B cell (primary cell): ENCODE measurements around the gene SCARB1. TPM values are rescaled to one million over a fixed set of nuclear protein-coding genes. Genes with fewer than 3 reads are reported as not detected.

Experiments used
- ATAC-seq: fragments of 200-7000 bp; cut with Tn5 transposase; one replicate; pipeline ENCODE4 v1.10.0; 2021; ENCODE audit warnings: low read depth, mild to moderate bottlenecking, moderate number of reproducible peaks, moderate library complexity
- CTCF ChIA-PET: fragments of 350-600 bp; sonication (Branson Sonifier 250); formaldehyde crosslinking; loops from one replicate; lab custom pipeline; 2021; ENCODE audit warnings: antibody characterized with exemption, inconsistent platforms; lab: Charles Lee
- POLR2A ChIA-PET: fragments of 350-600 bp; sonication (Branson Sonifier 250); formaldehyde crosslinking; loops from one replicate; lab custom pipeline; 2021; ENCODE audit warnings: antibody characterized with exemption; lab: Charles Lee
- DNase-seq: peaks from one replicate; pipeline ENCODE4 v3.0.0; 2013
- H2AFZ ChIP-seq: 2 replicates; pipeline ENCODE4 v1.6.1; 2012; ENCODE audit warnings: mild to moderate bottlenecking, low read depth, low read length; ENCODE audit not compliant: insufficient read depth, poor library complexity, severe bottlenecking
- H3K27ac ChIP-seq, 2 donors: 1 replicate in 1 of 2; 2 replicates in 1 of 2; pipeline ENCODE4 v1.5.1; 2012 to 2013; ENCODE audit warnings: low read length in 2 of 2, mild to moderate bottlenecking in 2 of 2, moderate library complexity in 1 of 2
- H3K27me3 ChIP-seq, 4 experiments: fragments of 200-600 bp in 1 of 4; sonication (generic) in 1 of 4; replicated peaks in 1 of 4; 1 replicate in 2 of 4; 2 replicates in 2 of 4; pipeline versions ENCODE4 v1.6.1 to v1.7.0; 2013 to 2016; ENCODE audit warnings: low read length in 3 of 4, mild to moderate bottlenecking in 2 of 4, mixed read lengths in 1 of 4, moderate library complexity in 1 of 4; ENCODE audit not compliant: insufficient read depth in 4 of 4, control insufficient read depth in 3 of 4; ENCODE audit errors: control extremely low read depth in 1 of 4
- H3K36me3 ChIP-seq, 2 experiments: replicated peaks in 1 of 2; 1 replicate in 1 of 2; 2 replicates in 1 of 2; pipeline versions ENCODE4 v1.6.1 to v1.7.1; 2013; ENCODE audit warnings: low read length in 1 of 2; ENCODE audit not compliant: insufficient read depth in 2 of 2, control insufficient read depth in 1 of 2; ENCODE audit errors: control extremely low read depth in 1 of 2, extremely low read depth in 1 of 2
- H3K4me1 ChIP-seq, 2 donors: fragments of 200-600 bp in 1 of 2; sonication (generic) in 1 of 2; 1 replicate in 1 of 2; 2 replicates in 1 of 2; pipeline versions ENCODE4 v1.5.1 to v1.6.1; 2013 to 2017; ENCODE audit warnings: low read length in 2 of 2; ENCODE audit not compliant: control insufficient read depth in 2 of 2, insufficient read depth in 2 of 2
- H3K4me2 ChIP-seq: replicated peaks from 2 replicates; pipeline ENCODE3; 2012; ENCODE audit warnings: mild to moderate bottlenecking, low read depth, low read length; ENCODE audit not compliant: poor library complexity, severe bottlenecking
- H3K4me3 ChIP-seq, 5 experiments: fragments of 200-600 bp in 1 of 5; sonication (generic) in 1 of 5; 1 replicate in 3 of 5; 2 replicates in 2 of 5; pipeline versions ENCODE4 v1.5.1 to v1.7.0; 2011 to 2016; ENCODE audit warnings: low read length in 4 of 5, mild to moderate bottlenecking in 4 of 5, low read depth in 2 of 5, control low read depth in 1 of 5, moderate library complexity in 1 of 5; ENCODE audit not compliant: insufficient read depth in 1 of 5; ENCODE audit errors: control extremely low read depth in 1 of 5, extremely low read depth in 1 of 5
- H3K79me2 ChIP-seq: fragments of 200-600 bp; sonication (generic); one replicate; pipeline ENCODE4 v1.6.0; 2016; ENCODE audit warnings: low read length; ENCODE audit not compliant: control insufficient read depth, insufficient read depth
- H3K9ac ChIP-seq: fragments of 200-600 bp; sonication (generic); 2 replicates; pipeline ENCODE4 v1.6.1; 2017; ENCODE audit warnings: mild to moderate bottlenecking, low read length, moderate library complexity
- H3K9me3 ChIP-seq, 3 donors: one replicate each; pipeline versions ENCODE4 v1.6.1 to v1.7.1; 2013; ENCODE audit warnings: low read length in 2 of 3; ENCODE audit not compliant: control insufficient read depth in 2 of 3, insufficient read depth in 1 of 3; ENCODE audit errors: control extremely low read depth in 1 of 3
- H4K20me1 ChIP-seq: 2 replicates; pipeline ENCODE4 v1.6.0; 2012; ENCODE audit warnings: mild to moderate bottlenecking, low read length; ENCODE audit not compliant: insufficient read depth, control insufficient read depth, poor library complexity, severe bottlenecking
- H3K27ac Mint-ChIP-seq: one replicate; pipeline ENCODE4 v1.8.0; 2021; ENCODE audit warnings: mixed read lengths
- H3K27me3 Mint-ChIP-seq: one replicate; pipeline ENCODE4 v1.8.0; 2021; ENCODE audit warnings: mixed read lengths
- H3K4me1 Mint-ChIP-seq: one replicate; pipeline ENCODE4 v1.8.0; 2021; ENCODE audit warnings: mixed read lengths
- H3K4me3 Mint-ChIP-seq: one replicate; pipeline ENCODE4 v1.8.0; 2021; ENCODE audit warnings: mixed read lengths
- H3K9me3 Mint-ChIP-seq: one replicate; pipeline ENCODE4 v1.8.0; 2022; ENCODE audit warnings: mixed read lengths; ENCODE audit not compliant: insufficient read depth
- EZH2 ChIP-seq: IDR thresholded peaks from 2 replicates; pipeline ENCODE4 v1.6.1; 2012; ENCODE audit warnings: borderline replicate concordance, low read depth, mild to moderate bottlenecking, moderate library complexity, low read length; ENCODE audit not compliant: insufficient read depth, poor library complexity, severe bottlenecking
- WGBS: methylation state at CpG from one replicate; pipeline ENCODE4 v1.1.5; 2013; ENCODE audit warnings: missing lambda C conversion rate; ENCODE audit not compliant: insufficient coverage; 5-methylcytosine and 5-hydroxymethylcytosine counted together
- intact Hi-C: fragments of 100-400 bp; cut with micrococcal nuclease; formaldehyde crosslinking; loops from one replicate; pipeline ENCODE4 v1.10.0; 2022
- polyA plus RNA-seq: library from polyadenylated mRNA; depleted of rRNA; stranded (reverse); fragments of >200 nt; gene quantifications from 2 replicates; pipeline ENCODE4 v1.2.3, GENCODE V29; 2012
- total RNA-seq, 2 donors: library from RNA; stranded (reverse); fragments of 120-200 nt in 1 of 2; gene quantifications; 1 replicate in 1 of 2; 2 replicates in 1 of 2; pipeline versions ENCODE4 v1.2.3 to v1.2.4, GENCODE V29; 2013 to 2022
- TF ChIP-seq, protein P1 (sequence below): fragments of 200-600 bp; IDR thresholded peaks from one replicate; pipeline ENCODE4 v1.8.0; 2022; ENCODE audit warnings: antibody characterized with exemption, mild to moderate bottlenecking

The SCARB1 gene
- total and polyA plus RNA-seq, 2 donors (not counting 1 experiment from before 2014, with no cell fraction given) = 26.8 to 30.7 TPM

DNA sequence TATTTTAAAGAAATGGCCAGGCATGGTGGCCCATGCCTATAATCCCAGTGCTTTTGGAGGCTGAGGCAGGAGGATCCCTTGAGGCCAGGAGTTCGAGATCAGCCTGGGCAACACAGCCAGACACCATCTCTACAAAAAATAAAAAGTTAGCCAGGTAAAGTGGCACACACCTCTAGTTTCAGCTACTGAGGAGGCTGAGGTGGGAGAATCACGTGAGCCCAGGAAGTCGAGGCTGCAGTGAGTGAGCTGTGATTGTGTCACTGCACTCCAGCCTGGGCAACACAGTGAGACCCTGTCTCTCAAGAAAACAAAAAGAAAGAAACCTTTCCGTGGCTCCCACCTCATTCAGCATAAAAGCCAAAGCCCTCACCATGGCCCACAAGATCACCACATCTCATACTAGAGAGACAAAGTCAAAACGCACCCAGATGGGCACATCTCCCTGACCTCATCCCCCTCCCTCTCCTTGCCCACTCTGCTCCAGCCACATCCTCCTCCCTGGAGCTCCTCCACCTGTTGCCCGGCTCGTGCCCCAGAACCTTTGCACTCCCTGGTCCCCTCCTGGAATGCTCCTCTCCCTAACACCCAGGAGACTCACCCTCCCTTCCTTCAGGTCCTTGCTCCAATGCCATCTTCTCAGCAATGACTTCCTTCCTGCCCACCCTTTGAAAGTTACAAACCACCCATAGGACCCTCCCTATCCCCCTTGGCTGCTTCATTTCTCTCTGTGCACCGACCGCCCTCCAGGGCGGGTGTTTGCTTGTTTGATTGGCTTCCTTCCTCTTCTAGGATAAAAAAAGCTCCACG lies 4.8 kb upstream of the SCARB1 start:
- 23% methylated on average over 8 of the region's 11 CpGs for WGBS
- no peaks in the 10 kb centered on the region for H4K20me1 ChIP-seq
- H3K27me3 Mint-ChIP-seq = no peaks in the 10 kb centered on the region
- no peaks in the 10 kb centered on the region for H3K27me3 ChIP-seq
- POLR2A ChIA-PET = interaction anchor here (1.0 kb wide), 1 partner anchor 13 kb away, joined by 3 read pairs; no protein-coding TSS in a partner anchor
- ATAC-seq (no peak), DNase-seq (no peak)
- H3K36me3 ChIP-seq = no peaks in the 10 kb centered on the region
- peak overlapping the region; percentile 65 for H3K4me3 Mint-ChIP-seq
- H3K27ac ChIP-seq = no peak overlapping the region
- intact Hi-C loops = no loop called here
- no peak for TF ChIP-seq EZH2
- TF ChIP-seq, protein P1, sequence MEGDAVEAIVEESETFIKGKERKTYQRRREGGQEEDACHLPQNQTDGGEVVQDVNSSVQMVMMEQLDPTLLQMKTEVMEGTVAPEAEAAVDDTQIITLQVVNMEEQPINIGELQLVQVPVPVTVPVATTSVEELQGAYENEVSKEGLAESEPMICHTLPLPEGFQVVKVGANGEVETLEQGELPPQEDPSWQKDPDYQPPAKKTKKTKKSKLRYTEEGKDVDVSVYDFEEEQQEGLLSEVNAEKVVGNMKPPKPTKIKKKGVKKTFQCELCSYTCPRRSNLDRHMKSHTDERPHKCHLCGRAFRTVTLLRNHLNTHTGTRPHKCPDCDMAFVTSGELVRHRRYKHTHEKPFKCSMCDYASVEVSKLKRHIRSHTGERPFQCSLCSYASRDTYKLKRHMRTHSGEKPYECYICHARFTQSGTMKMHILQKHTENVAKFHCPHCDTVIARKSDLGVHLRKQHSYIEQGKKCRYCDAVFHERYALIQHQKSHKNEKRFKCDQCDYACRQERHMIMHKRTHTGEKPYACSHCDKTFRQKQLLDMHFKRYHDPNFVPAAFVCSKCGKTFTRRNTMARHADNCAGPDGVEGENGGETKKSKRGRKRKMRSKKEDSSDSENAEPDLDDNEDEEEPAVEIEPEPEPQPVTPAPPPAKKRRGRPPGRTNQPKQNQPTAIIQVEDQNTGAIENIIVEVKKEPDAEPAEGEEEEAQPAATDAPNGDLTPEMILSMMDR = no peak
- no peaks in the 10 kb centered on the region for H3K79me2 ChIP-seq
- peak overlapping the region; percentile 74 for H3K4me2 ChIP-seq
- CTCF ChIA-PET = interaction anchor here (0.9 to 2.2 kb wide), 3 partner anchors 18 to 71 kb away, joined by 3 to 6 read pairs (median 4); no protein-coding TSS in a partner anchor
- peak overlapping the region; percentile 62 for H3K27ac Mint-ChIP-seq
- peaks cover 24 to 30% of the 10 kb centered on the region in 2 donors for H3K4me1 ChIP-seq
- H2AFZ ChIP-seq = peak overlapping the region; percentile 86
- H3K9me3 ChIP-seq = no peaks in the 10 kb centered on the region
- H3K4me3 ChIP-seq = peak overlapping the region in 3 of 5 experiments; percentile 33 to 45 (median 44)
- peak overlapping the region; percentile 41 for H3K9ac ChIP-seq
- H3K4me1 Mint-ChIP-seq = peaks cover 27% of the 10 kb centered on the region
- H3K9me3 Mint-ChIP-seq = no peaks in the 10 kb centered on the region

DNA sequence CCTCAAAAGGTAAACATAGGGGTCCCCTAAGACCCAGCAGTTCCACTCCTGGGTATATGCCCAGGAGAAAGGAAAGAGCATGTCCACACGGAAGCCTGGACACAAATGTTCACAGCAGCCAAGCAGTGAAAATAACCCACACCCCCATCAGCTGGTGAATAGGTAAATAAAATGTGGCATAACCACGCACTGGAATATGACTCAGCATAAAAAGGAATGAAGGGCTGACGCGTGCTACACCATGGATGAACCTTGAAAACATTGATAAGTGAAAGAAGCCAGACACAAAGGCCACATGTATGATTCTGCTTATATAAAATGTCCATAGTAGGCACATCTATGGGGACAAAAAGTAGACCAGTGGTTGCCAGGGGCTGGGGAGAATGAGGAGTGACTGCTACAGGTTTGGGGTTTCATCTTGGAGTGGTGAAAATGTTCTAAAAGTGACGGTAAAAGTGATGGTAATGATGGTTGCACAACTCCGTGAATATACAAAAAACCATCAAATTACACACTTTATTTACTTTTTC lies 3.8 kb upstream of the SCARB1 start:
- H3K27ac Mint-ChIP-seq = peak overlapping the region; percentile 50
- Histone ChIP-seq H3K79me2 (no peaks in the 10 kb centered on the region), H3K9ac (no peak overlapping the region), H3K4me1 (peaks cover 30 to 36% of the 10 kb centered on the region in 2 donors), H3K36me3 (no peaks in the 10 kb centered on the region), H3K4me2 (no peak overlapping the region), H2AFZ (no peak overlapping the region), H3K27ac (no peak overlapping the region), H3K9me3 (no peaks in the 10 kb centered on the region), H3K4me3 (no peak overlapping the region), H3K27me3 (no peaks in the 10 kb centered on the region), H4K20me1 (no peaks in the 10 kb centered on the region)
- DNase-seq (no peak), ATAC-seq (no peak)
- H3K27me3 Mint-ChIP-seq = no peaks in the 10 kb centered on the region
- peaks cover 33% of the 10 kb centered on the region for H3K4me1 Mint-ChIP-seq
- CTCF ChIA-PET = interaction anchor here (1.4 kb wide), 1 partner anchor 32 kb away, joined by 3 read pairs; no protein-coding TSS in a partner anchor
- intact Hi-C loops = no loop called here
- 62% methylated on average over 4 of the region's 6 CpGs for WGBS
- TF ChIP-seq EZH2 = no peak
- TF ChIP-seq, protein P1 = no peak
- POLR2A ChIA-PET = no interaction called here
- H3K9me3 Mint-ChIP-seq = no peaks in the 10 kb centered on the region
- H3K4me3 Mint-ChIP-seq = no peak overlapping the region
